Measurements from ENCODE around the gene ACSM3. TPM values are rescaled to one million over a fixed set of nuclear protein-coding genes. Genes with fewer than 3 reads are reported as not detected.
A peak's percentile ranks its signal among the peaks of the same experiment; 100 is the strongest.

ACSM3 gene
- total and polyA plus RNA-seq, 9 of the 15 experiments (the other 6 are each of a cell fraction or from before 2014, with no cell fraction given): 112 to 420 (median 182) TPM

DNA sequence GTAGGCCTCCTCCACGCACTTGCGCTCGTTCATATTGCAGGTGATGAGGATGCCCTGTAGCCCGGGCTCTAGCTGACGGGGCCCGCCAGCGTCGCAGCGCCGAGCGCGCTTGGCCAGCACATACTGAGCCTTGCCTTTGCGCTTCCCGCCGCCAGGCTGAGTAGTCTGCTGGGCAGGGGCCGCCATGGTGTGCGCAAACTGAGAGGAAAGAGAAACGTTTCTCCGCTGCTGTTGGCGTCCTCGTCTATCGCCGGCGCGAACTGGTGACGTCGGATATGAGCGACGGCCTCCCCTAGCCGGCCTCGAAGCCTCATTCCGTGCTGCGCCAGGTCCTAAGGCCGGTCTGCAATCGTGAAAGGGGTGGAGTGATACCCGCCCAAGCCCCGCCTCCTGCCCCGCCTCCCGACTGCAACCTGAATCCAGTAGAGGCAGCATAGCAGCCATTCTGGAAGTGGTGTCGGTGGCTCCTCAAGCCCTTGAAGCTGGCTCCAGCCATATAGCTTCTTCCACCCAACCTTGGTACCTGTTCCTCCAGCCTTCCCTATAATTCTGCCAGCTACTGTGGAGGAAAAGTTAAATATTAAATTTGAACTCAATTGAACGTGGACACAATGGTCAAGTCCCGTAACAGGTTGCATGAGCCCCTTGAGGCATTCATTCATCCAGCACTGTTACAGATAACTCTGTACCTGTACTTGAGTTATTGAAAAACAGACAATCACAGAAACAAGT is 22.1 kb upstream of the ACSM3 start, which contains the start of gene THUMPD1 (continued):
- TF ChIP-seq, protein P1, sequence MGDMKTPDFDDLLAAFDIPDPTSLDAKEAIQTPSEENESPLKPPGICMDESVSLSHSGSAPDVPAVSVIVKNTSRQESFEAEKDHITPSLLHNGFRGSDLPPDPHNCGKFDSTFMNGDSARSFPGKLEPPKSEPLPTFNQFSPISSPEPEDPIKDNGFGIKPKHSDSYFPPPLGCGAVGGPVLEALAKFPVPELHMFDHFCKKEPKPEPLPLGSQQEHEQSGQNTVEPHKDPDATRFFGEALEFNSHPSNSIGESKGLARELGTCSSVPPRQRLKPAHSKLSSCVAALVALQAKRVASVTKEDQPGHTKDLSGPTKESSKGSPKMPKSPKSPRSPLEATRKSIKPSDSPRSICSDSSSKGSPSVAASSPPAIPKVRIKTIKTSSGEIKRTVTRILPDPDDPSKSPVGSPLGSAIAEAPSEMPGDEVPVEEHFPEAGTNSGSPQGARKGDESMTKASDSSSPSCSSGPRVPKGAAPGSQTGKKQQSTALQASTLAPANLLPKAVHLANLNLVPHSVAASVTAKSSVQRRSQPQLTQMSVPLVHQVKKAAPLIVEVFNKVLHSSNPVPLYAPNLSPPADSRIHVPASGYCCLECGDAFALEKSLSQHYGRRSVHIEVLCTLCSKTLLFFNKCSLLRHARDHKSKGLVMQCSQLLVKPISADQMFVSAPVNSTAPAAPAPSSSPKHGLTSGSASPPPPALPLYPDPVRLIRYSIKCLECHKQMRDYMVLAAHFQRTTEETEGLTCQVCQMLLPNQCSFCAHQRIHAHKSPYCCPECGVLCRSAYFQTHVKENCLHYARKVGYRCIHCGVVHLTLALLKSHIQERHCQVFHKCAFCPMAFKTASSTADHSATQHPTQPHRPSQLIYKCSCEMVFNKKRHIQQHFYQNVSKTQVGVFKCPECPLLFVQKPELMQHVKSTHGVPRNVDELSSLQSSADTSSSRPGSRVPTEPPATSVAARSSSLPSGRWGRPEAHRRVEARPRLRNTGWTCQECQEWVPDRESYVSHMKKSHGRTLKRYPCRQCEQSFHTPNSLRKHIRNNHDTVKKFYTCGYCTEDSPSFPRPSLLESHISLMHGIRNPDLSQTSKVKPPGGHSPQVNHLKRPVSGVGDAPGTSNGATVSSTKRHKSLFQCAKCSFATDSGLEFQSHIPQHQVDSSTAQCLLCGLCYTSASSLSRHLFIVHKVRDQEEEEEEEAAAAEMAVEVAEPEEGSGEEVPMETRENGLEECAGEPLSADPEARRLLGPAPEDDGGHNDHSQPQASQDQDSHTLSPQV (IDR thresholded peaks at IDR 0.05): peak; percentile 83
- TF ChIP-seq CBFB (CRISPR knock-in tag; IDR thresholded peaks at IDR 0.05): no peak
- TF ChIP-seq NCOR1 (IDR thresholded peaks at IDR 0.05): peak; percentile 41
- TF ChIP-seq TRIM24 (IDR thresholded peaks at IDR 0.05): no peak
- TF ChIP-seq SP1 (CRISPR knock-in tag; IDR thresholded peaks at IDR 0.05): peak; percentile 95
- TF ChIP-seq ERF (CRISPR knock-in tag; IDR thresholded peaks at IDR 0.05): no peak
- TF ChIP-seq MIER1 (IDR thresholded peaks at IDR 0.05; ENCODE audit: low read depth): no peak
- TF ChIP-seq, protein P2, sequence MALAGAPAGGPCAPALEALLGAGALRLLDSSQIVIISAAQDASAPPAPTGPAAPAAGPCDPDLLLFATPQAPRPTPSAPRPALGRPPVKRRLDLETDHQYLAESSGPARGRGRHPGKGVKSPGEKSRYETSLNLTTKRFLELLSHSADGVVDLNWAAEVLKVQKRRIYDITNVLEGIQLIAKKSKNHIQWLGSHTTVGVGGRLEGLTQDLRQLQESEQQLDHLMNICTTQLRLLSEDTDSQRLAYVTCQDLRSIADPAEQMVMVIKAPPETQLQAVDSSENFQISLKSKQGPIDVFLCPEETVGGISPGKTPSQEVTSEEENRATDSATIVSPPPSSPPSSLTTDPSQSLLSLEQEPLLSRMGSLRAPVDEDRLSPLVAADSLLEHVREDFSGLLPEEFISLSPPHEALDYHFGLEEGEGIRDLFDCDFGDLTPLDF (CRISPR knock-in tag; IDR thresholded peaks at IDR 0.05): no peak
- TF ChIP-seq FUS (optimal IDR thresholded peaks at IDR 0.05; ENCODE audit: low read depth, low read length): no peak
- TF ChIP-seq, protein P3, sequence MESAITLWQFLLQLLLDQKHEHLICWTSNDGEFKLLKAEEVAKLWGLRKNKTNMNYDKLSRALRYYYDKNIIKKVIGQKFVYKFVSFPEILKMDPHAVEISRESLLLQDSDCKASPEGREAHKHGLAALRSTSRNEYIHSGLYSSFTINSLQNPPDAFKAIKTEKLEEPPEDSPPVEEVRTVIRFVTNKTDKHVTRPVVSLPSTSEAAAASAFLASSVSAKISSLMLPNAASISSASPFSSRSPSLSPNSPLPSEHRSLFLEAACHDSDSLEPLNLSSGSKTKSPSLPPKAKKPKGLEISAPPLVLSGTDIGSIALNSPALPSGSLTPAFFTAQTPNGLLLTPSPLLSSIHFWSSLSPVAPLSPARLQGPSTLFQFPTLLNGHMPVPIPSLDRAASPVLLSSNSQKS (CRISPR knock-in tag; IDR thresholded peaks at IDR 0.05): no peak
- 0 out of 2 replicates have a peak, but pooled peaks have one; percentile 22 for TF ChIP-seq HDAC8 (tag; IDR thresholded peaks at IDR 0.05)
- TF ChIP-seq NCOA2 (IDR thresholded peaks at IDR 0.05; ENCODE audit: partially characterized antibody in 2 of 2): no peak
- TF ChIP-seq, protein P4, sequence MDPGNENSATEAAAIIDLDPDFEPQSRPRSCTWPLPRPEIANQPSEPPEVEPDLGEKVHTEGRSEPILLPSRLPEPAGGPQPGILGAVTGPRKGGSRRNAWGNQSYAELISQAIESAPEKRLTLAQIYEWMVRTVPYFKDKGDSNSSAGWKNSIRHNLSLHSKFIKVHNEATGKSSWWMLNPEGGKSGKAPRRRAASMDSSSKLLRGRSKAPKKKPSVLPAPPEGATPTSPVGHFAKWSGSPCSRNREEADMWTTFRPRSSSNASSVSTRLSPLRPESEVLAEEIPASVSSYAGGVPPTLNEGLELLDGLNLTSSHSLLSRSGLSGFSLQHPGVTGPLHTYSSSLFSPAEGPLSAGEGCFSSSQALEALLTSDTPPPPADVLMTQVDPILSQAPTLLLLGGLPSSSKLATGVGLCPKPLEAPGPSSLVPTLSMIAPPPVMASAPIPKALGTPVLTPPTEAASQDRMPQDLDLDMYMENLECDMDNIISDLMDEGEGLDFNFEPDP (CRISPR knock-in tag; IDR thresholded peaks at IDR 0.05): no peak
- TF ChIP-seq, protein P5, sequence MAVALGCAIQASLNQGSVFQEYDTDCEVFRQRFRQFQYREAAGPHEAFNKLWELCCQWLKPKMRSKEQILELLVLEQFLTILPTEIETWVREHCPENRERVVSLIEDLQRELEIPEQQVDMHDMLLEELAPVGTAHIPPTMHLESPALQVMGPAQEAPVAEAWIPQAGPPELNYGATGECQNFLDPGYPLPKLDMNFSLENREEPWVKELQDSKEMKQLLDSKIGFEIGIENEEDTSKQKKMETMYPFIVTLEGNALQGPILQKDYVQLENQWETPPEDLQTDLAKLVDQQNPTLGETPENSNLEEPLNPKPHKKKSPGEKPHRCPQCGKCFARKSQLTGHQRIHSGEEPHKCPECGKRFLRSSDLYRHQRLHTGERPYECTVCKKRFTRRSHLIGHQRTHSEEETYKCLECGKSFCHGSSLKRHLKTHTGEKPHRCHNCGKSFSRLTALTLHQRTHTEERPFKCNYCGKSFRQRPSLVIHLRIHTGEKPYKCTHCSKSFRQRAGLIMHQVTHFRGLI (CRISPR knock-in tag; IDR thresholded peaks at IDR 0.05): no peak
- peak; percentile 98 for TF ChIP-seq ATF1 (CRISPR knock-in tag; IDR thresholded peaks at IDR 0.05)
- peak; percentile 99 for TF ChIP-seq ATF1 (tag; IDR thresholded peaks at IDR 0.05)
- TF ChIP-seq HIVEP1 (CRISPR knock-in tag; IDR thresholded peaks at IDR 0.05): no peak
- TF ChIP-seq ZNF445 (CRISPR knock-in tag; IDR thresholded peaks at IDR 0.05; ENCODE audit: low read depth): no peak
- TF ChIP-seq ZFPM2 (CRISPR knock-in tag; IDR thresholded peaks at IDR 0.05): no peak
- TF ChIP-seq RBFOX2 (IDR thresholded peaks at IDR 0.05; ENCODE audit: low read depth, low read length): peak; percentile 94
- TF ChIP-seq NFXL1 (CRISPR knock-in tag; IDR thresholded peaks at IDR 0.05): no peak

Measured in K562 (cell line).